Activated CD4-positive, alpha-beta T cell treated with anti-CD3 and anti-CD28 coated beads, Interleukin-2, amount 10 ng/mL, durations not matched to agents 7 days and 5 days (primary cell): ENCODE results near the gene XPR1. TPM values are rescaled to one million over a fixed set of nuclear protein-coding genes. Genes with fewer than 3 reads are reported as not detected.

Source experiments
- CTCF ChIA-PET: fragments of 350-600 bp; sonication (Branson Sonifier 250); formaldehyde crosslinking; loops from one replicate; lab custom pipeline; 2021; ENCODE audit warnings: antibody characterized with exemption; lab: Charles Lee
- POLR2A ChIA-PET: fragments of 350-600 bp; sonication (Branson Sonifier 250); formaldehyde crosslinking; loops from one replicate; lab custom pipeline; 2021; ENCODE audit warnings: antibody characterized with exemption; lab: Charles Lee
- DNase-seq: peaks from one replicate; pipeline ENCODE4 v3.0.0-alpha.2; 2020
- H3K27ac Mint-ChIP-seq: one replicate; pipeline ENCODE4 v1.8.0; 2021; ENCODE audit warnings: mild to moderate bottlenecking, moderate library complexity, mixed read lengths
- H3K27me3 Mint-ChIP-seq: one replicate; pipeline ENCODE4 v1.8.0; 2021; ENCODE audit warnings: mixed read lengths
- H3K36me3 Mint-ChIP-seq: one replicate; pipeline ENCODE4 v1.8.0; 2021; ENCODE audit warnings: low read depth, mixed read lengths
- H3K4me1 Mint-ChIP-seq: one replicate; pipeline ENCODE4 v1.8.0; 2021; ENCODE audit warnings: mixed read lengths
- H3K4me3 Mint-ChIP-seq: one replicate; pipeline ENCODE4 v1.8.0; 2021; ENCODE audit warnings: mild to moderate bottlenecking, moderate library complexity, mixed read lengths
- H3K9me3 Mint-ChIP-seq: one replicate; pipeline ENCODE4 v1.8.0; 2021; ENCODE audit warnings: mixed read lengths
- total RNA-seq, 2 experiments: library from RNA; stranded (reverse); gene quantifications; one replicate each; pipeline ENCODE4 v1.2.3, GENCODE V29; 2021

Gene XPR1
- total RNA-seq, 2 experiments from 2014 or later, result 18.0 to 20.5 TPM

- no peak for DNase-seq
- ChIA-PET CTCF (interaction anchor here (0.9 kb wide), 1 partner anchor 188 kb away, joined by 3 read pairs; no protein-coding TSS in a partner anchor), POLR2A (no interaction called here)
- H3K4me3 Mint-ChIP-seq, result no peak overlapping the region
- no peak overlapping the region for H3K27ac Mint-ChIP-seq
- H3K36me3 Mint-ChIP-seq, result no peaks in the 10 kb centered on the region
- peaks cover 6% of the 10 kb centered on the region for H3K4me1 Mint-ChIP-seq
- no peaks in the 10 kb centered on the region for H3K9me3 Mint-ChIP-seq
- peaks cover 7% of the 10 kb centered on the region for H3K27me3 Mint-ChIP-seq
Measured at GRCh38 chr1:180936110-180937011, 304.5 kb downstream of the XPR1 start.

- ChIA-PET CTCF (no interaction called here), POLR2A (no interaction called here)
- peaks cover 6% of the 10 kb centered on the region for H3K4me1 Mint-ChIP-seq
- no peaks in the 10 kb centered on the region for H3K9me3 Mint-ChIP-seq
- no peak overlapping the region for H3K4me3 Mint-ChIP-seq
- no peak for DNase-seq
- no peaks in the 10 kb centered on the region for H3K36me3 Mint-ChIP-seq
- peaks cover 7% of the 10 kb centered on the region for H3K27me3 Mint-ChIP-seq
- no peak overlapping the region for H3K27ac Mint-ChIP-seq
Measured at GRCh38 chr1:180937012-180937372, 305.2 kb downstream of the XPR1 start.

- Mint-ChIP-seq H3K9me3 (no peaks in the 10 kb centered on the region), H3K36me3 (no peaks in the 10 kb centered on the region), H3K27me3 (peaks cover 7% of the 10 kb centered on the region), H3K4me3 (no peak overlapping the region), H3K27ac (no peak overlapping the region), H3K4me1 (peaks cover 6% of the 10 kb centered on the region)
- DNase-seq, result no peak
- POLR2A ChIA-PET, result no interaction called here
- CTCF ChIA-PET, result interaction anchor here (1.0 kb wide), 1 partner anchor 12 kb away, joined by 4 read pairs; no protein-coding TSS in a partner anchor
Measured at GRCh38 chr1:180937624-180938225, 305.9 kb downstream of the XPR1 start.

- no peaks in the 10 kb centered on the region for H3K9me3 Mint-ChIP-seq
- H3K27ac Mint-ChIP-seq, result no peak overlapping the region
- H3K4me3 Mint-ChIP-seq, result no peak overlapping the region
- ChIA-PET CTCF (interaction anchor here (1.2 kb wide), 1 partner anchor 99 kb away, joined by 3 read pairs; no protein-coding TSS in a partner anchor), POLR2A (no interaction called here)
- DNase-seq, result no peak
- H3K27me3 Mint-ChIP-seq, result peaks cover 7% of the 10 kb centered on the region
- peaks cover 1% of the 10 kb centered on the region for H3K36me3 Mint-ChIP-seq
- peaks cover 6% of the 10 kb centered on the region for H3K4me1 Mint-ChIP-seq
Measured at GRCh38 chr1:180939073-180939710, 307.4 kb downstream of the XPR1 start.

- ChIA-PET POLR2A (no interaction called here), CTCF (interaction anchor here (1.2 to 1.3 kb wide), 2 partner anchors 27 to 98 kb away, joined by 3 to 5 read pairs; no protein-coding TSS in a partner anchor)
- Mint-ChIP-seq H3K4me3 (no peak overlapping the region), H3K36me3 (peaks cover 4% of the 10 kb centered on the region), H3K27me3 (peaks cover 7% of the 10 kb centered on the region), H3K27ac (no peak overlapping the region), H3K9me3 (no peaks in the 10 kb centered on the region), H3K4me1 (peaks cover 3% of the 10 kb centered on the region)
- DNase-seq, result no peak
Measured at GRCh38 chr1:180939711-180940103, 307.9 kb downstream of the XPR1 start.

Other genes starting within 250 kb of the XPR1 start
- gene ACBD6, start 129.4 kb upstream of the XPR1 start, total RNA-seq, result 10 to 100 TPM; 39.9 to 40.8 TPM
- not detected for gene OVAAL, start 73.1 kb upstream of the XPR1 start, total RNA-seq